Cardiac fibroblast (primary cell): ENCODE measurements around the gene RPS6KC1.
"Not testable (repeated sequence)": the region's sequence is repeated elsewhere in the genome, so short reads cannot be mapped to it uniquely, and the experiment has no call there.

Source experiments
- DNase-seq, 2 donors: peaks; one replicate each; pipeline versions ENCODE4 v3.0.0 to v3.0.0-alpha.2; 2010; ENCODE audit warnings: low read depth in 2 of 2
- H3K4me3 ChIP-seq, 2 donors: replicated peaks in 1 of 2; 1 replicate in 1 of 2; 2 replicates in 1 of 2; pipeline ENCODE4 v1.5.1; 2011; ENCODE audit warnings: low read depth in 2 of 2, low read length in 2 of 2, mild to moderate bottlenecking in 2 of 2, moderate library complexity in 1 of 2
- TF ChIP-seq, protein P1 (sequence below): IDR thresholded peaks from one replicate; pipeline ENCODE4 v1.5.1; 2011; ENCODE audit warnings: low read depth, mild to moderate bottlenecking, low read length, inconsistent platforms

The RPS6KC1 gene

GRCh38 chr1:213159376-213159775 is 108.3 kb downstream of the RPS6KC1 start:
- no peak overlapping the region for H3K4me3 ChIP-seq
- no peak for DNase-seq
- TF ChIP-seq, protein P1, sequence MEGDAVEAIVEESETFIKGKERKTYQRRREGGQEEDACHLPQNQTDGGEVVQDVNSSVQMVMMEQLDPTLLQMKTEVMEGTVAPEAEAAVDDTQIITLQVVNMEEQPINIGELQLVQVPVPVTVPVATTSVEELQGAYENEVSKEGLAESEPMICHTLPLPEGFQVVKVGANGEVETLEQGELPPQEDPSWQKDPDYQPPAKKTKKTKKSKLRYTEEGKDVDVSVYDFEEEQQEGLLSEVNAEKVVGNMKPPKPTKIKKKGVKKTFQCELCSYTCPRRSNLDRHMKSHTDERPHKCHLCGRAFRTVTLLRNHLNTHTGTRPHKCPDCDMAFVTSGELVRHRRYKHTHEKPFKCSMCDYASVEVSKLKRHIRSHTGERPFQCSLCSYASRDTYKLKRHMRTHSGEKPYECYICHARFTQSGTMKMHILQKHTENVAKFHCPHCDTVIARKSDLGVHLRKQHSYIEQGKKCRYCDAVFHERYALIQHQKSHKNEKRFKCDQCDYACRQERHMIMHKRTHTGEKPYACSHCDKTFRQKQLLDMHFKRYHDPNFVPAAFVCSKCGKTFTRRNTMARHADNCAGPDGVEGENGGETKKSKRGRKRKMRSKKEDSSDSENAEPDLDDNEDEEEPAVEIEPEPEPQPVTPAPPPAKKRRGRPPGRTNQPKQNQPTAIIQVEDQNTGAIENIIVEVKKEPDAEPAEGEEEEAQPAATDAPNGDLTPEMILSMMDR = no peak

DNA sequence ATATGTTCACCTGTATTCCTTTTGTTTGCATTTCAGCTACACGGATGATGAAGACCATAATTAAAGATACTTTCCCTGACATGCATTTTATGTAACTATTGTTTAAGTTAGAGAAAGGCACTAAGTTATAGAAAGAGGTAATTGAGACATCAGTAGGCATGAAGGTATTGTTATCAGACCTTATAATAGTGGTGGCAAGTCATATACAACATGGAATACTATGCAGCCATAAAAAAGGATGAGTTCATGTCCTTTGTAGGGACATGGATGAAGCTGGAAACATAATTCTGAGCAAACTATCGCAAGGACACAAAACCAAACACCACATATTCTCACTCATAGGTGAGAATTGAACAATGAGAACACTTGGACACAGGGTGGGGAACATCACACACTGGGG is 109.4 kb downstream of the RPS6KC1 start:
- not testable (repeated sequence) for H3K4me3 ChIP-seq, DNase-seq

- peak; percentile 79 to 82 for DNase-seq
- TF ChIP-seq, protein P1 = no peak
- H3K4me3 ChIP-seq = no peak overlapping the region
Observed at GRCh38 chr1:213162338-213162737, 111.3 kb downstream of the RPS6KC1 start.

GRCh38 chr1:213162862-213163261 is 111.8 kb downstream of the RPS6KC1 start:
- H3K4me3 ChIP-seq = no peak overlapping the region
- DNase-seq = no peak
- TF ChIP-seq, protein P1 = no peak

GRCh38 chr1:213163278-213163711 is 112.3 kb downstream of the RPS6KC1 start:
- DNase-seq = peak; percentile 22 to 43
- TF ChIP-seq, protein P1 = no peak
- no peak overlapping the region for H3K4me3 ChIP-seq

- TF ChIP-seq, protein P1 = no peak
- no peak overlapping the region for H3K4me3 ChIP-seq
- no peak for DNase-seq
Observed at GRCh38 chr1:213164561-213164960, 113.5 kb downstream of the RPS6KC1 start.

DNA sequence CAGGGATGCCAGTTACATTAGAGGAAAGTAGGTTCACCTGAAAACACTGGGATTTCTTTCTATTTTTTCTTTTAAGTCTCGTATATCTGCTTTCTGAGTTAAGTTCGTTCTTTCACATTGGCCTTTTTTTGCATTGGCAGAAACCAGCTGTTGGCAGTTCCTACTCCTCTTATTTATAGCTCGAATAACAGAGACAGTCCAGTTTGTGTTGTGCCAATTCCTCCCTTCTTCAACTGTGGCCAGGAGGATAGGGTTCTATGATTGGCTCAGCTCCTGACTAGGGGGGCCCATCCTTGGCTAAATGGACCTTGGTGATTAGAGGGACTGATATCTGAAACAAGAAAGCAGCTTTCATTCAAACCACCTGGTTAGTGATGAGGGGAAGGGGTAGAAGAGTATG is 115.8 kb downstream of the RPS6KC1 start:
- H3K4me3 ChIP-seq = no peak overlapping the region
- TF ChIP-seq, protein P1 = no peak
- DNase-seq = no peak
